22Rv1 (cell line): Measurements from ENCODE around the gene PPIL3.

Experiments used
- CTCF ChIP-seq: fragments of 450-650 bp; IDR thresholded peaks from 2 replicates; pipeline ENCODE4 v1.5.1; 2017; ENCODE audit warnings: mild to moderate bottlenecking
- ZFX ChIP-seq: fragments of 450-650 bp; IDR thresholded peaks from 2 replicates; pipeline ENCODE4 v1.6.1; 2017; ENCODE audit warnings: antibody characterized with exemption, borderline replicate concordance

GRCh38 chr2:200821686-200822245, 67.1 kb downstream of the PPIL3 start:
- TF ChIP-seq CTCF (no peak), ZFX (no peak)
